K562 (cell line): Measurements from ENCODE around the gene LINC00632. TPM values are rescaled to one million over a fixed set of nuclear protein-coding genes. Genes with fewer than 3 reads are reported as not detected.

Source experiments
- ATAC-seq: fragments of 200-7000 bp; cut with Tn5 transposase; 3 replicates; pipeline ENCODE4 v1.9.1; 2020; ENCODE audit warnings: moderate library complexity
- BruUV-seq: library from RNA; stranded (reverse); fragments of 400-500 nt; replicated peaks from 2 replicates; lab custom pipeline; 2021; lab: Mats Ljungman, UMichigan
- CTCF ChIA-PET: fragments of 300-600 bp; formaldehyde crosslinking; extraction: SDS; loops from one replicate; lab custom pipeline; 2021; ENCODE audit warnings: low intra/inter-chr PET ratio; lab: Yijun Ruan, JAX
- POLR2A ChIA-PET: fragments of 300-600, 350-650 bp; sonication (Branson Sonifier 250); formaldehyde crosslinking; extraction: SDS; loops from one replicate; lab custom pipeline; 2021; ENCODE audit warnings: antibody characterized with exemption, inconsistent platforms; lab: Yijun Ruan, JAX
- DNase-seq, 4 experiments: peaks; one replicate each; pipeline versions ENCODE4 v3.0.0 to v3.0.0-alpha.2; 2011 to 2018; ENCODE audit warnings: low spot score in 3 of 4, mixed read lengths in 3 of 4; ENCODE audit errors: extremely low read depth in 1 of 4
- FAIRE-seq: peaks from 2 replicates; lab custom pipeline; 2011; peaks lifted over from hg19 to GRCh38; lab: Jason Lieb, UNC
- H2AFZ ChIP-seq: 2 replicates; pipeline ENCODE4 v1.6.0; 2011; ENCODE audit warnings: low read depth, low read length, control low read depth, inconsistent platforms
- H3K27ac ChIP-seq: fragments of 200-600 bp; 3 replicates; pipeline ENCODE4 v1.8.0; 2011; ENCODE audit warnings: low read depth, mild to moderate bottlenecking, control low read depth, inconsistent platforms, low read length, moderate library complexity, mixed read lengths; ENCODE audit errors: extremely low read depth
- H3K27me3 ChIP-seq, 2 experiments: fragments of 300-600 bp in 1 of 2; 2 replicates in 1 of 2; 3 replicates in 1 of 2; pipeline versions ENCODE4 v1.6.0 to v1.8.0; 2011; ENCODE audit warnings: inconsistent platforms in 2 of 2, low read length in 2 of 2, mild to moderate bottlenecking in 1 of 2, mixed read lengths in 1 of 2, moderate library complexity in 1 of 2; ENCODE audit not compliant: control insufficient read depth in 2 of 2, insufficient read depth in 2 of 2
- H3K36me3 ChIP-seq: fragments of 300-600 bp; 3 replicates; pipeline ENCODE4 v1.8.0; 2011; ENCODE audit warnings: mild to moderate bottlenecking, low read length, inconsistent platforms; ENCODE audit not compliant: control insufficient read depth, insufficient read depth
- H3K4me1 ChIP-seq, 2 experiments: fragments of 200-600 bp in 1 of 2; replicated peaks in 1 of 2; 2 replicates in 1 of 2; 3 replicates in 1 of 2; pipeline versions ENCODE4 v1.5.1 to v1.8.0; 2011; ENCODE audit warnings: inconsistent platforms in 2 of 2, low read length in 2 of 2, mild to moderate bottlenecking in 1 of 2, mixed read lengths in 1 of 2, moderate library complexity in 1 of 2; ENCODE audit not compliant: control insufficient read depth in 2 of 2, insufficient read depth in 2 of 2
- H3K4me2 ChIP-seq: 2 replicates; pipeline ENCODE4 v1.6.1; 2011; ENCODE audit warnings: low read length, control low read depth, inconsistent platforms, mixed read lengths; ENCODE audit not compliant: insufficient read depth
- H3K4me3 ChIP-seq: fragments of 200-600 bp; sonication (generic), shearing (Covaris generic); 2 replicates; pipeline ENCODE4 v1.5.1; 2016; ENCODE audit warnings: control low read depth, inconsistent platforms
- H3K79me2 ChIP-seq: fragments of 200-600 bp; 3 replicates; pipeline ENCODE4 v1.8.0; 2011; ENCODE audit warnings: low read length, inconsistent platforms; ENCODE audit not compliant: control insufficient read depth, insufficient read depth
- H3K9ac ChIP-seq, 2 experiments: 2 replicates each; pipeline versions ENCODE4 v1.6.0 to v1.6.1; 2011; ENCODE audit warnings: low read depth in 2 of 2, low read length in 2 of 2, control low read depth in 1 of 2, inconsistent platforms in 1 of 2, mild to moderate bottlenecking in 1 of 2, mixed read lengths in 1 of 2; ENCODE audit not compliant: insufficient read depth in 1 of 2
- H3K9me1 ChIP-seq: one replicate; pipeline ENCODE4 v1.6.0; 2011; ENCODE audit warnings: inconsistent platforms, mild to moderate bottlenecking, low read length, moderate library complexity; ENCODE audit not compliant: control insufficient read depth, insufficient read depth
- H3K9me3 ChIP-seq: replicated peaks from 2 replicates; pipeline ENCODE4 v1.5.1; 2011; ENCODE audit warnings: low read depth, low read length, inconsistent platforms; ENCODE audit not compliant: control insufficient read depth, insufficient read depth
- H4K20me1 ChIP-seq: replicated peaks from 2 replicates; pipeline ENCODE4 v1.6.1; 2011; ENCODE audit warnings: low read length, inconsistent platforms, mixed read lengths; ENCODE audit not compliant: control insufficient read depth, insufficient read depth
- CTCF ChIP-seq, 3 experiments: IDR thresholded peaks in 2 of 3; conservative IDR thresholded peaks in 1 of 3; 2 replicates each; pipeline ENCODE4 v1.5.1; 2011 to 2012; ENCODE audit warnings: low read length in 3 of 3, mild to moderate bottlenecking in 3 of 3, control low read depth in 2 of 3, improper control_type of control experiment in 1 of 3, inconsistent platforms in 1 of 3, low read depth in 1 of 3, mixed read lengths in 1 of 3, moderate library complexity in 1 of 3; ENCODE audit not compliant: insufficient read depth in 2 of 3
- MECOM ChIP-seq: fragments of 250-450 bp; sonication (Bioruptor Pico); IDR thresholded peaks from 2 replicates; pipeline ENCODE4 v1.8.0; 2022; ENCODE audit warnings: inconsistent platforms
- POU5F1 ChIP-seq: fragments of 150-350 bp; IDR thresholded peaks from 2 replicates; pipeline ENCODE4 v1.6.1; 2014; ENCODE audit warnings: borderline replicate concordance, low read length, low read depth, mild to moderate bottlenecking; ENCODE audit not compliant: partially characterized antibody
- RAD21 ChIP-seq, 2 experiments: fragments of 250-450 bp in 1 of 2; fragments of 450-650 bp in 1 of 2; sonication (Bioruptor Pico) in 1 of 2; formaldehyde crosslinking in 1 of 2; IDR thresholded peaks in 1 of 2; conservative IDR thresholded peaks in 1 of 2; 2 replicates each; pipeline versions ENCODE4 v1.4.0 to v1.8.0; 2020 to 2022; ENCODE audit warnings: mild to moderate bottlenecking in 2 of 2, moderate library complexity in 1 of 2
- SMC3 ChIP-seq: conservative IDR thresholded peaks from 2 replicates; pipeline ENCODE4 v1.6.1; 2011; ENCODE audit warnings: low read depth, low read length, improper control_type of control experiment; ENCODE audit not compliant: insufficient read depth
- SNIP1 ChIP-seq: fragments of 450-650 bp; IDR thresholded peaks from 2 replicates; pipeline ENCODE4 v1.7.1; 2017; ENCODE audit warnings: low read depth, mild to moderate bottlenecking
- WGBS: fragments of 100-300 bp; shearing (Covaris generic); methylation state at CpG from one replicate; pipeline ENCODE4 v1.1.6; 2016; ENCODE audit warnings: low coverage, mixed read lengths; ENCODE audit not compliant: insufficient coverage; ENCODE audit errors: missing lambda C conversion rate; 5-methylcytosine and 5-hydroxymethylcytosine counted together
- in situ Hi-C: fragments of 300-500 bp; cut with MboI; formaldehyde crosslinking; loops from 4 replicates; pipeline ENCODE4 v1.15.0; 2018; ENCODE audit warnings: inconsistent platforms, mixed read lengths
- intact Hi-C: fragments of 100-400 bp; cut with micrococcal nuclease; formaldehyde crosslinking; loops from 2 replicates; pipeline ENCODE4 v1.14.2; 2022
- polyA plus RNA-seq, 8 experiments: library from polyadenylated mRNA; depleted of rRNA in 4 of 8; stranded (reverse) in 5 of 8; unstranded in 3 of 8; fragments of >200 nt; fragmentation: Nextera tagmentation in 2 of 8; fragmentation: Illumina TruSeq in 1 of 8; extraction: Ambion mirVana in 2 of 8; extraction: Trizol in 1 of 8; gene quantifications; 2 replicates each; pipeline versions ENCODE4 v1.2.1 to v1.2.3, GENCODE V29; 2011 to 2014; ENCODE audit warnings: inconsistent platforms in 1 of 8, missing spikeins in 1 of 8
- total RNA-seq, 7 experiments: library from RNA; depleted of rRNA in 6 of 7; stranded (reverse); fragments of >200 nt in 6 of 7; fragmentation: Illumina TruSeq in 2 of 7; extraction: Trizol in 2 of 7; gene quantifications; 2 replicates each; pipeline versions ENCODE4 v1.2.1 to v1.2.3, GENCODE V29; 2011 to 2021; ENCODE audit warnings: low replicate concordance in 1 of 7
- TF ChIP-seq, protein P1 (sequence below), 2 experiments: fragments of 450-650 bp; formaldehyde crosslinking in 1 of 2; IDR thresholded peaks; 2 replicates each; pipeline versions ENCODE4 v1.4.0 to v1.6.1; 2014 to 2020; ENCODE audit warnings: mild to moderate bottlenecking in 2 of 2, borderline replicate concordance in 1 of 2, low read depth in 1 of 2

LINC00632 gene
- total and polyA plus RNA-seq, 9 of the 15 experiments (the other 6 are each of a cell fraction or from before 2014, with no cell fraction given) = 0.06 to 0.20 TPM; not detected in 7

- peak; percentile 39 to 62 for TF ChIP-seq RAD21 (CRISPR knock-in tag; conservative IDR thresholded peaks at IDR 0.05 in 1 of 2, IDR thresholded peaks at IDR 0.05 in 1 of 2)
- no peak for TF ChIP-seq SNIP1
- TF ChIP-seq, protein P1, sequence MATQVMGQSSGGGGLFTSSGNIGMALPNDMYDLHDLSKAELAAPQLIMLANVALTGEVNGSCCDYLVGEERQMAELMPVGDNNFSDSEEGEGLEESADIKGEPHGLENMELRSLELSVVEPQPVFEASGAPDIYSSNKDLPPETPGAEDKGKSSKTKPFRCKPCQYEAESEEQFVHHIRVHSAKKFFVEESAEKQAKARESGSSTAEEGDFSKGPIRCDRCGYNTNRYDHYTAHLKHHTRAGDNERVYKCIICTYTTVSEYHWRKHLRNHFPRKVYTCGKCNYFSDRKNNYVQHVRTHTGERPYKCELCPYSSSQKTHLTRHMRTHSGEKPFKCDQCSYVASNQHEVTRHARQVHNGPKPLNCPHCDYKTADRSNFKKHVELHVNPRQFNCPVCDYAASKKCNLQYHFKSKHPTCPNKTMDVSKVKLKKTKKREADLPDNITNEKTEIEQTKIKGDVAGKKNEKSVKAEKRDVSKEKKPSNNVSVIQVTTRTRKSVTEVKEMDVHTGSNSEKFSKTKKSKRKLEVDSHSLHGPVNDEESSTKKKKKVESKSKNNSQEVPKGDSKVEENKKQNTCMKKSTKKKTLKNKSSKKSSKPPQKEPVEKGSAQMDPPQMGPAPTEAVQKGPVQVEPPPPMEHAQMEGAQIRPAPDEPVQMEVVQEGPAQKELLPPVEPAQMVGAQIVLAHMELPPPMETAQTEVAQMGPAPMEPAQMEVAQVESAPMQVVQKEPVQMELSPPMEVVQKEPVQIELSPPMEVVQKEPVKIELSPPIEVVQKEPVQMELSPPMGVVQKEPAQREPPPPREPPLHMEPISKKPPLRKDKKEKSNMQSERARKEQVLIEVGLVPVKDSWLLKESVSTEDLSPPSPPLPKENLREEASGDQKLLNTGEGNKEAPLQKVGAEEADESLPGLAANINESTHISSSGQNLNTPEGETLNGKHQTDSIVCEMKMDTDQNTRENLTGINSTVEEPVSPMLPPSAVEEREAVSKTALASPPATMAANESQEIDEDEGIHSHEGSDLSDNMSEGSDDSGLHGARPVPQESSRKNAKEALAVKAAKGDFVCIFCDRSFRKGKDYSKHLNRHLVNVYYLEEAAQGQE (IDR thresholded peaks at IDR 0.05; ENCODE audit: borderline replicate concordance) = peak; percentile 21; the same call in 1 of the 2 replicates
- TF ChIP-seq, protein P1 (CRISPR knock-in tag; IDR thresholded peaks at IDR 0.05; ENCODE audit: low read depth) = no peak
- TF ChIP-seq POU5F1 = no peak
- no peak for TF ChIP-seq MECOM (CRISPR knock-in tag)
- TF ChIP-seq CTCF (IDR thresholded peaks at IDR 0.05 in 2 of 3, conservative IDR thresholded peaks at IDR 0.05 in 1 of 3; ENCODE audit: insufficient read depth in 2 of 3, low read depth in 1 of 3, low read length in 3 of 3) = peak; percentile 28 to 71 (median 62); a peak in 5 of 6 replicates
- peak; percentile 20; the same call in 1 of the 2 replicates for TF ChIP-seq SMC3
- Histone ChIP-seq H3K27me3 (no peaks in the 10 kb centered on the region), H3K4me3 (no peak overlapping the region), H3K9me3 (no peaks in the 10 kb centered on the region), H4K20me1 (no peaks in the 10 kb centered on the region), H3K4me2 (no peak overlapping the region), H3K36me3 (no peaks in the 10 kb centered on the region), H2AFZ (no peak overlapping the region), H3K9ac (no peak overlapping the region), H3K4me1 (no peaks in the 10 kb centered on the region), H3K27ac (no peak overlapping the region), H3K79me2 (no peaks in the 10 kb centered on the region), H3K9me1 (no peaks in the 10 kb centered on the region)
- in situ Hi-C loops (no loop called here), intact Hi-C loops (no loop called here)
- no TSS peak for BruUV-seq
- FAIRE-seq (peak; percentile 61), DNase-seq (peak; percentile 21 to 58 (median 24)), ATAC-seq (0 out of 3 replicates have a peak, but pooled peaks have one; percentile 47)
- CTCF ChIA-PET = no interaction called here
- POLR2A ChIA-PET = no interaction called here
- 1% methylated on average over 8 of the region's 8 CpGs for WGBS
Measured at GRCh38 chrX:140766024-140766611, 56.6 kb downstream of the LINC00632 start.
